ENCODE measurements around the gene MARK2.
"Not testable (repeated sequence)": the region's sequence is repeated elsewhere in the genome, so short reads cannot be mapped to it uniquely, and the experiment has no call there.

The MARK2 gene

DNA sequence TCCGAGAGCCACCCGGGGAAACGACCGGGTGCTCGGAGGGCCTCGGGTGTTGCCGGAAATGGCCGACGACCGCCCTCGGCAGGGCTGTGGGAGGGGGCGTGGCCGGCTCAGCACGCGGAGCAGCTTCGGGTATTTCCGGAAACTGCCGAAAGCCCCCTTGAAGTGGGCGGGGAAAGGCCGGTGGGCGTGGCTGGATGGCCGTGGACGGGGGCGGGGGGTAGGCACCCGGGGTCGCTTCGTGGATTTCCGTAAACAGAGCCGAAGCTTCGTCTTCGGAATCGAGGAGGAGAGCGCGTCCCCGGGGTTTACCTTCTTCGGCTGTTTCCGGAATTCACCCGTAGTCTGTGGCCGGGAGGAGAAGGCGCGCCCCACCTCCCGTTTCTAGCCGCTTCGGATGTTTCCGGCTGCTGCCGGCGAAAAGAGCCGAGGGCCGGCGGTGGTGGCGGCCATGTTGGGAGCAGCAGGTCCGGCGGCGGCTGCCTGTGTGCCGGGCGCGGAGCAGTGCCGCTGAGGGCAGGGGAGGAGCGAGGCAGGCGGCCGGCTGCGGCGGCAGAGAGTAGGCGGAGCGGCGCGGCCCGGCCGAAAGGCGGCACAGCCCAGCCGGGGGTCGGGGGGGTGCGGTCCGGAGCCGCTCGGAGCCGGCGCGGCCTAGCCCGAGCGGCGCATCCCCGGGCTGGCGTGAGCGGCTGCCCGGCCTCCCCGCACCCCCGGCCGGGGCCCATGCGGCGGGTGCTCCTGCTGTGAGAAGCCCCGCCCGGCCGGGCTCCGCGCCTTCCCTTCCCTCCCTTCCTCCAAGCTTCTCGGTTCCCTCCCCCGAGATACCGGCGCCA lies at the start of gene MARK2:
MARK2 (plus strand) TSS at position 433 of the 830 bp plus-strand sequence; CDS start at position 830, 397 bp downstream.
- peak; percentile 99 to 100 (median 100) for DNase-seq

DNA sequence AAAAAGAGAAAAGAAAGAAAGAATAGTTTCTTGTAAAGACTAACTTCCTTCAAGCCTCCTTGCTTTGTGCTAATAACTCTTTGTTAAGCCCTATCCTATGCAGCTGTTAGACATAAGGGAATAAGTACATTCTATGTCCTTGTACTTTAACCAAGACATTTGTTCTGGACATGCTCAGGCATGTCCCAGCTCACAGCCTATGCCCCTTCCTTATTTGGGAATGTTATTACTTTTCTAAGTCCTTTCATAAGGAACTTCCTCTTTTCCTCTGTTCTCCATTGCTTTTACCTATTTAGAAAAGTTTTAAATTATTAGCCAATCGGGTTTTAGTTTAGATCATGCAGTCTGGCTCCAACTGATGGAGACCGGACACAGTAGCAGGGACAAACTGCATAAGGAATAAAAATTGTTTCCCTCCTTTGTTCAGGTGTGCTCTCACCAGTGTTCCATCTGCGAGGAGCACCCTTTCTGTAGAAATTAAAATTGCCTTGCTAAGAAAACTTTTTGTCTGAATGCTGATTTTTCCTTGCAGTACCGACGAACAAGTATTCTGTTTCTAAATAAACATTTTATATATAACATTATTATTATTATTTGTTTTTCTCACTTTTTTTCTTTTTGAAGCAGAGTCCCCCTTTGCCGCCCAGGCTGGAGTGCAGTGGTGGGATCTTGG lies 47.3 kb upstream of the MARK2 start:
- no peak for DNase-seq

DNA sequence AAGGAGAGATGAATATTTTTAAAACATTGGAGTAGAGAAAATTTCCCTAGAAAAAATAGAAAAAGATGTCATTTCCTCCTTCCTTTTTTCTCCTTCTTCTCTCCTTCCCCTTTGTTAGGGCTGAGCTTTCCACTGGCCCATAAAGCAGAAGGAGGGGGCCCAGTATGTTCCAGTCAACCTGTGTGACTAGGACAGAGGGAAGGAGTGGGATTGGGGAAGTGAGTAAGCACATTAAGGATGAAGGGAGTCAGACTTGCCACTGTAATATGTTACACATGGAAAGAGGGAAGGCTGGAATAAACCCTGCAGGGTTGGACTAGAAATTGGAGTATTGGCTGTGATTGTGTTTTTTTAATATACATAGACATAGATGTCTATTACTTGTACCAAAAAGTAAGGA lies 45.7 kb upstream of the MARK2 start:
- DNase-seq = no peak

DNA sequence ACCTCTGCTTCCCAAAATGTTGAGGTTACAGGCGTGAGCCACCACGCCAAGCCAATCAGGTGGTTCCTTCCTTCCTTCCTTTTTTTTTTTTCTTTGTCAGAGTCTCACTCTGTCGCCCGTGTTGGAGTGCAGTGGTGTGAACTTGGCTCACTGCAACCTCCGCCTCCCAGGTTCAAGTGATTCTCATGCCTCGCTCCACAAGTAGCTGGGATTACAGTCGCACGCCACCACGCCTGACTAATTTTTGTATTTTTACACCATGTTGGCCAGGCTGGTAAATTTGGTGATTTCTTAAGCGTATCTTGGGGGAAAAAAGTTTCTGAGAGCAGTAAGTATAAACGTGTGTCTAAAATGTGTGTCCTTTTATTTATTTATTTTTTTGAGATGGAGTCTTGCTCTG lies 43.8 kb upstream of the MARK2 start:
- no peak for DNase-seq

DNA sequence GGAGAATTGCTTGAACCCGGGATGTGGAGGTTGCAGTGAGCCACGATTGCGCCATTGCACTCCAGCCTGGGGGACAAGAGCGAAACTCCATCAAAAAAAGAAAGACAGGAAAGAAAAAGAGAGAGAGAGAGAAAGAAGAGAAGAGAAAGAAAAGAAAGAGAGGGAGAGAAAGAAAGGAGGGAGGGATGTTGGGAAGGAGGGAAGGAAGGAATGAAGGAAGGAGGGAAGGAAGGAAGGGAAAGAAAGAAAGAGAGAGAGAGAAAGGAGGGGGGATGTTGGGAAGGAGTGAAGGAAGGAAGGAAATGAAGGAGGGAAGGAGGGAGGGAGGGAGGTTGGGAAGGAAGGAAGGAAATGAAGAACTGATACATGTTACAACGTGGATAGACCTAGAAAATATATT lies 38.0 kb upstream of the MARK2 start:
- DNase-seq = no peak

DNA sequence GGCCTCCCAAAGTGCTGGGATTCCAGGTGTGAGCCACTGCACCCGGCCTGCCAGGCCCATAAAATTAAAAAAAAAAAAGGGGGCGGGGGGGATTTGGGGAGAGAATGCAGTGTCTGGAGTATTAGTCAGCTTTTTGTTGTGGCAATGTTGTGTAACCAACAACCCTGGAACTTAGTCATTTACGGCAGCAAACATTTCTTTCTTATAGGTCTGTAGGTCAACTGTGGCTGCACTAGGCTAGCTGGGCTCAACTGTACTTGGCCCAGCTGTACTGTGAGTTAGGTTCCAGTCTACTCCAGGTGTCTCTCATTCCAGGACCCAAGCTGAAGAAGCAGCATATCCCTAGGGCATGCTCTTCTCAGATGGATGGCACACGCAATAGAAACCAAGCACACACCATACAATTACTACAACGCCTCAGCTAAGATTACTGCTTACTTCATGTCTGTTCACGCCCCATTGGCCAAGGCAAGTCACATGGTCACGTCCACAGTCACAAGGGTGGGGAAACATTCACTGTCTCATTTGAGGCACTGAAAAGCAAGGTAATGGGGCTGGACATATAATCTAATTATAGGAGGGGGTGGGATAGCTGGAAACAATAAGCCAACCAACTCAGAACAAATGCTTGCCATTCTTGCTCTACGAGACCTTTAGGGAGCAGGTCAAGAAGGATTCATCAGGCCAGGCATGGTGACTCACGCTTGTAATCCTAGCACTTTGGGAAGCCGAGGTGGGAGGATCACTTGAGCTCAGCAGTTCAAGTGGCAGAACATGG lies 36.1 kb upstream of the MARK2 start:
- DNase-seq = peak in 2 of 3 experiments; percentile 24 to 33

DNA sequence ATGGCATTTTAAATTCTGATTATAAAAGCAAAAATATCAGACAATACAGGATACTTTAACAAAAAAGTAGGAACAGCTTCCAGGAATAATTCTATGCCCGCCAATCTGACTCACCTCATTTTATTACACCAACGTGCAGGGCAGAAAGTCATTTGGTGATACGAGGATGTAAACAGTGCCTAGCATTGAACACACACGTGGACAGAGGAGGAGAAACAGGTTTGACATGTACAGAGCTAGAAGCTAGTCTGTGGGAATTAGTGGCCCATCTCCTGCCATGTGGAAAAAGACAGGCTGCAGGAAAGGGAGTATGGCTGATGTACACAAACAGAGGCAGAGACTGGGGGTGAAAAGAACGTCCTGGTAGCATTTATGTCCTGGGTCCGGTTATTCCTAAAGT lies 34.7 kb upstream of the MARK2 start:
- peak in 1 of 3 experiments; percentile 24 for DNase-seq

DNA sequence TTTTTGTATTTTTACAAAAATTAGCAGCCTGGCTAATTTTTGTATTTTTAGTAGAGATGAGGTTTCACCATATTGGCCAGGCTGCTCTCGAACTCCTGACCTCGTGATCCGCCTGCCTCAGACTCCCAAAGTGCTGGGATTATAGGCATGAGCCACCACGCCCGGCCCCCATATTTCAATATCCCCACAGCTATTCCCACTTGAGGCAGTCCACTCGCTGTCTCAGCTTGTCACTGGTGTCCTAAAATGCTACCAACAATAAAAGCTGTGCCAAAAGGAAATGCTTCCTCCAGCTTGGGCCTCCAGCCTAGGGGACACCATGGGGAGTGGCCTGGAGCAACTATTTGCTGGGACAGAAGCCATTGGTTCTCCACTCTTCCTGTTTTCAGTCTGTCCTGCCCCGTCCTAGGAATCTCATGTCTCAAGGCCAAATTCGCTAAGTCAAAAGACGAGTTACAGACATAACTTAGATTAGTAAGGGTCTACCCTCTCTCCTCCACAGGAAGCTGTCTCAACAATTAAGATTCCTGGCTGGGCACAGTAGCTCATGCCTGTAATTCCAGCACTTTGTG lies 33.0 kb upstream of the MARK2 start:
- no peak for DNase-seq

DNA sequence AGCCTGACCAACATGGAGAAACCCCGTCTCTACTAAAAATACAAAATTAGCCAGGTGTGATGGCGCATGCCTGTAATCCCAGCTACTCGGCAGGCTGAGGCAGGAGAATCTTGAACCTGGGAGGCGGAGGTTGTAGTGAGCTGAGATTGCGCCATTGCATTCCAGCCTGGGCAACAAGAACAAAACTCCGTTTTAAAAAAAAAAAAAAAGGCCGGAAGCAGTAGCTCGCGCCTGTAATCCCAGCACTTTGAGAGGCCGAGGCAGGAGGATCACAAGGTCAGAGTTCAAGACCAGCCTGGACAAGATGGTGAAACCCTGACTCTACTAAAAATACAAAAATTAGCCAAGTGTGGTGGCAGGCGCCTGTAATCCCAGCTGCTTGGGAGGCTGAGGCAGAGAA lies 28.5 kb upstream of the MARK2 start:
- DNase-seq = not testable (repeated sequence)

DNA sequence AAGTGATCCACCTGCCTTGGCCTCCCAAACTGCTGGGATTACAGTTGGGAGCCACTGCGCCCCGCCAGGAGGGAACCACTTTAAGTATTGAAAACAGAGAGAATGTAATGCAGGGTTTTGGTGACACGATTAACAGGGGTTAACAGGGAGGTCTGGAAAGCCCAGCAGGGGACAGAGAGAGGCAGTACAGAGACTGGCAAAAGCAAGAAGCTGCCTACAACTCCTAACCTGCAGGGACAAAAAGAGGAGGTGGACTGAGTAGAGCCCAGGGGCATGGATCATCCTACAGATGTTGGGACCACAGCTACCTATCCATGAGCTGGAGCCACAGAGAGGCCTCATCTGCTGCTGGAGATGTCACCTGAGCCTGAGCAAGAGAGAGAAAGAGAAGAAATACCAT lies 27.4 kb upstream of the MARK2 start:
- DNase-seq = no peak

DNA sequence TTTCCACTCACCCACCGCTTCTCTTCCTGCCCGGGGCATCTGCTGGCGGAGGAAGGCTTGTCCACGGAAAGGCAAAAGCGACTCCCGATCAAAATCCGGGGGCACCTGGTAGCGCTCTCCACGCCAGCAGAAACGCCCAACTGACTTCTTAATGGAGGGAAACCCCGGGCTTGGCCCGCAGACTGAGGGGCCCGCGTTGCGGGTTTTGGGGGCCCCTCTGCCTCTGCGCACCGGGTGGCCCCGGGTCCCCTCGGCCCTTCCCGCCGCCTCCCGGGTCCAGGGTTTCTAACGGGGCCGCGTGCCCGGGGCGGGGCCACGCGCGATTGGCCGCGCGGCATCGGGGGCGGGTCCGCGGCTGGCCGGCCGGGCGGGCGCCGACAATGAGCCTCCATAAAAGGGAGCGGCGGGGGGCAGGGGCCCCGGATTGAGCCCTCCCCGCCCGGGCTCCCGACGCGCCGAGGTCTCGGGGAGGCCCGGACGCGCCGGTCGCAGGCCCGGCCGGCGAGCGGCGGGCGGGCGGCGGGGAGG lies 25.8 kb upstream of the MARK2 start, which contains the start of gene SPINDOC:
SPINDOC (plus strand) TSS at position 422 of the 528 bp plus-strand sequence. CDS start 231 bp downstream, outside the sequence.
- peak; percentile 87 to 96 (median 92) for DNase-seq

DNA sequence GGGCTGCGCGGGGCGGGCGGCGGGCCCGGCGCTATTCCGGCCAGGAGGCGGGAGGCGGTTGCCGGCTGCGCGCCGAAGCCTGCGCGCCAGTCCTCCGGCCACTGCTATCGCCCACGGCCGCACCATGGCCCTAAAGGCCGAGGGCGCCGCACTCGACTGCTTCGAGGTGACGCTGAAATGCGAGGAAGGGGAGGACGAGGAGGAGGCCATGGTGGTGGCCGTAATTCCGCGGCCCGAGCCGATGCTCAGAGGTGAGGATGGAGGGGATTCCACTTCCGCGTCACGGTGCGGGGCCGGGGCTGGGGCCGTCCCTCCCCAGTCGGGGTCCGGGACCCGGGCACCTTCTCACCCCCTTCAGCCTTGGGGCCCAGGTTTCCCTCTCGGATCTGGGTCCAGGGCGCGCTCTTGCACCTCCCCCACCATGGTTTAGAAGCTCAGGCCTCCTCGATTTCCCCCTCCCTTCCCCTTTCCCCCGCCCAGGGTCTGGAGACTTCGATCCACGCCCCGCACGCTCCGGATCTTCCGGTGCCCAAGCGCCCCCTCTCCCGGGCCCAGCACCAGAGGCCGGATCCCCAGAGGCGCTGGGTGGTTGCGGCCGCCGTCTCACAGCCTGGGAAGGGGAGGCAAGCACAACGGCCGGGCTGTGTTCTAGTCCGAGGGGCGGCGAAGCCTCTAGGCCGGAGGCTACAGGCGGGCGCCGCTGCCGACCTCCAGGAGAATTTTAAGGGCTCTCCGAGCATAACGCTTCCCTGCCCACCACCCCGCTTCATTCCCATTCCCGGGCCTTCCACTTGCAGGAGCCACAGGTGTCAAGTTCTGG lies 25.1 kb upstream of the MARK2 start:
- DNase-seq = peak; percentile 37 to 87 (median 83)

DNA sequence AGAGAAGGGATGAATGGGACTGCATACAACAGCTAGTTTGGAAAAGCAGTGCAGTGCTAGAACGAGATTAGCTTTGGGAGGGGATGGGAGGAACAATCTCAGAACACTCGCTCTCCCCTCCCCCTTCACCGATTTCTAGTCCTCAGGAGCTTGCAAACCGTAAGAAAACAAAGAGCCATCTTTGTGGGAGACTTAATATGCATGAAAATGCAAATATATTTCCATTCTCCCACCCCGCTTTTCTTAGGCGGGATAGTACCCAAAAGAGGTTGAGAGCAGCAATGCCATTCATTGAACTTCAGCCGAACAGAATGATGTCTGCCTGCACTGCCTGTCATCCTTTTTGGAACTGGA lies 24.6 kb upstream of the MARK2 start:
- peak in 1 of 3 experiments; percentile 67 for DNase-seq

DNA sequence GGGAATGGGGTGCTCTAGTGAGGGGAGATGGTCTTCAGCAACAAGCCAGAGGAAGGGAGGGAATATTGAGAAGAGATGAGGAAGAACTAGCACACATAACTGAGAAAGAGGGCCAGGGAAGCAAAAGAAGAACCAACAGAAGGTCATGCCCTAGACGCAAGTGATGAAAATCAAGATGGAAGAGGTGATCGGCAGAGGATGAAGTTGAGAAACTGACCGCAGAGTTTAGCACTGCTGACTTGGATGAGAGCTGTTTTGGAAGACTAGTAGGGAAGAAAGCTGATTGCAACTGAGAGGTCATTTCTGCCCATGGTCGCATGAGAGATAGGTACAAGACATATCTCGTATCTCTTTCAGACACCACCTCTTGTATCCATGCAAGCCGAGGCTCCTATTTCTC lies 22.7 kb upstream of the MARK2 start:
- no peak for DNase-seq

DNA sequence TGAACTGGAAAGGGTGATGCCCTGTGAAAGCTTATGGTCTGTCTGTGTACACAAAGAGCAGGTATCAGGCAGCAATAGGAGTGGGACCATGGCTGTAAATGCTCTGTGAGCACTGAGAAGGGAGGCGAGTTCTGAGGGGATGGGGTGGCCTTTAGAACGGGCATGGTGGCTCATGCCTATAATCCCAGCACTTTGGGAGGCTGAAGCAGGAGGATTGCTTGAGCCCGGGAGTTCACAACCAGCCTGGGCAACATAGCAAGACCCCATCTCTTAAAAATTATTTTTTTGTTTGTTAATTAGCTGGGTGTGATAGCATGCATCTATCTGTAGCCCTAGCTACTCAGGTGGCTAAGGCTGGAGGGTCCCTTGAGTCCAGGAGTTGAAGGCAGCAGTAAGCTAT lies 22.2 kb upstream of the MARK2 start:
- DNase-seq = no peak

DNA sequence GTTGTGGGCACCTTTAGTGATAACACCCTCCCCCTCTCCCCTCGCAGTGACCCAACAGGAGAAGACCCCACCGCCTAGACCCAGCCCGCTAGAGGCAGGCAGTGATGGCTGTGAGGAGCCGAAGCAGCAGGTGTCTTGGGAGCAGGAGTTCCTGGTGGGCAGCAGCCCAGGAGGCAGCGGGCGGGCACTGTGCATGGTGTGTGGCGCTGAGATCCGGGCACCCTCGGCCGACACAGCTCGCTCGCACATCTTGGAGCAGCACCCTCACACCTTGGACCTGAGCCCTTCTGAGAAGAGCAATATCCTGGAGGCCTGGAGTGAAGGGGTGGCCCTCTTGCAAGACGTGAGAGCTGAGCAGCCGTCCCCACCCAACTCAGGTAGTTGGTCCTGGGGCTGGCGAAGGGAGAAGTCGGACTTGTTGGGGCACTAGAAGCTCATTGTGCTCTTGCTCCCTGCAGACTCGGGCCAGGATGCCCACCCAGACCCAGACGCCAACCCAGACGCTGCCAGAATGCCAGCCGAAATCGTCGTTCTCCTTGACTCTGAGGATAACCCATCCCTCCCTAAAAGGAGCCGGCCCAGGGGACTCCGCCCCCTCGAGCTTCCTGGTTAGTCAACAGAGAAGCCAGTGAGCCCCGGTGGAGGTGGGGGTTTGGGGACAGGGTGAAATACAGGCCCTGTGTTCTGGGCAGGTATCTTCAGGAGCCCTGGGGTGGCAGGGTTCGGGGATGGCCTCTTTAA lies 21.0 kb upstream of the MARK2 start:
- DNase-seq = no peak

DNA sequence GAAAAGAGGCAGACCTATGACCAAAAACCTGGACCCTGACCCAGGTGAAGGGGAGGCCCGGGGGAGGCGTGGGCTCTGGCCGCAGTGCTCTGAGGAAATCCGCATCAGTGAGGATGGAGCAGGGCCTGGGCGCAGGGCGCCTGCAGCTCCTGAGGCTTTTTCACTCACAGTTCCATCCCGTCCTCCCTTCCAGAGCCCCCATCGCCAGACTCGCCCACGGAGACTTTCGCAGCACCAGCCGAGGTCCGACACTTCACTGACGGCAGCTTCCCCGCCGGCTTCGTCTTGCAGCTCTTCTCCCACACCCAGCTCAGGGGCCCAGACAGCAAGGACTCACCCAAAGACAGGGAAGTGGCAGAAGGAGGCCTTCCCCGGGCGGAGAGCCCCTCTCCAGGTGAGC lies 20.3 kb upstream of the MARK2 start:
- no peak for DNase-seq

DNA sequence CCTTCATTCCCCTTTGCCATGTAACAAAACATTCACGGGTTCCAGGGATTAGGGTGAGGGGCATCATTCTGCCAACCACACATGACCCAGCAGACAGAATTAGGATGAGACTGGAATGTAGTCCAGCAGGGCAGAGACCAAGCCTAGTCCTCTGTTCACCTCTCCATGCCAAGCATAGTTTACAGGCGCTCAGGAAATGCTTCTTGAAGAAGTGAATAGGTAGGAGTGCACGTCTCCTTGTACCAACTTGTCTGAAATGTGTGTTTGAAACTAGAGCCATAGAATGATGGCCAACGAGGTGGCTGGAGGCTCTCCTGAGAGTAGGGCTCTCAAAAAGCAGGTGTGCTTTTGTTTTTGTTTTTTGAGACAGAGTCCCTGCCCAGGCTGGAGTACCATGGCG lies 17.5 kb upstream of the MARK2 start:
- no peak for DNase-seq

DNA sequence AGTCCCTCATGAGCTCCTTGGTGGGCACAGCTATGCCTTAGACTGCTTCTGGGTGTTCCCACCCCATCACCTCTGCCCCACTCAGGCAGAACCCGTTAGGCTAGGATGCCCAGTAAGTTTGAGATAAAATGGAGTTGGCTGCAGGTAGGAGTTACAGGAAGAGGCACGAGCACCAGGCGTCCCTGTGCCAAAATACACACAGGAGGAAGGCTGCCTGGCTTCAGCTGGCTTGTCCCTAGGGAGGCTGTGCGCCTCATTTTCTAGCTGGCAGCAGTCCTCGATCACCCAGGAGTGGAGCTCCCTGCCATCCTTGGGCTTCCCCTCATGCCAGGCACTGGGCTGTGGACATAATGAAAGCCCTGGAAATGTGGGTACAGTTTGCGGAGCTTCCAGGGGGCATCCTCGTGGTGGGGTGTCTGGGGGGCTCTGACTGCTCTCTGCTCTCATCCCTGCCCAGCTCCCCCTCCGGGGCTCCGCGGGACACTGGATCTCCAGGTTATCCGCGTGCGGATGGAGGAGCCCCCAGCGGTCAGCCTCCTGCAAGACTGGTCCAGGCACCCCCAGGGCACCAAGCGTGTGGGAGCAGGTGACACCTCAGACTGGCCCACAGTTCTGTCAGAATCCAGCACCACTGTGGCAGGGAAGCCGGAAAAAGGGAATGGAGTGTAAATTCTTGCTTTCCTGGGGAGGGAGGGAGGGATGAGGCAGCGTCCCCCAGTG lies 12.3 kb upstream of the MARK2 start:
- no peak for DNase-seq

DNA sequence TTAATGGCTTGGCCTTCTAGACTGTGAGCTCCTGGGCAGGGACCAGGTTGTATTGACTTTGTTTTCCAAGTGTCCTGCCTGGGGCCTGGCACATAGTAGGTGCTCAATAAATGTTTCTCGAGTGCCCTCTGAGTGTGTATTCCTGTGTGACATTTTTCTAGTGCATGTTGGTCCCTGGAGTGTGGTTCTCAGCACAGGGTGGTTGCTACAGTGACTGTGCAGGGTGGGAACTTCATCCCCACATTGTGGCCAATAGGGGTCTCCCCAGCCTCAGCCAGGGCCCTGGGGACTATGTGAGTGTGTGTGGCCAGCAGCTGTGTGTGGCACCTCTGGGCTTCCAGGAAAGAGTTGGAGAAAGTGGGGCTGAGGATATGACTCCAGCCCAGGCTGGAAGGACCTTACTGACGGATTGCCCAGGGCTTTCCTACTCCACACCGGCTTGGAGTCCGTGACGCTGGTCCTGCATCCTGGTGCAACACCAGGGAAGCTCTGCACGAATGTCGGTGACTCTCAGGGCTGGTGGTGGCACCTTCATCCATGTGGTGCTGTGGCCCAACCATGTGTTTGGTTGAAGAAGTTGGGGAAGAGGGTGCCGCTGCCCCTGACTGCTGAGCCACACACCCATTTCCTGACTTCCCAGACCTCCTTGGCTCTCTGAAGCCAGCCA lies 9.0 kb upstream of the MARK2 start:
- DNase-seq = peak in 1 of 3 experiments; percentile 41
